ENCODE data around the gene KRT83.

Gene KRT83

GRCh38 chr12:52342781-52343490 is 21.7 kb upstream of the KRT83 start:
- H2AK5ac ChIP-seq (ENCODE audit: low read length): no peak overlapping the region
- no peak overlapping the region for H2BK5ac ChIP-seq (ENCODE audit: low read length)
- H4K8ac ChIP-seq (ENCODE audit: low read depth, low read length): no peak overlapping the region
- no peaks in the 10 kb centered on the region for H3K36me3 ChIP-seq (ENCODE audit: control insufficient read depth, insufficient read depth, low read length)
- no peak overlapping the region for H2BK120ac ChIP-seq (ENCODE audit: low read depth, low read length)
- no peaks in the 10 kb centered on the region for H3K79me2 ChIP-seq (ENCODE audit: control insufficient read depth, insufficient read depth, low read length)
- no CpG with 5 or more reads among the region's 2 CpGs for WGBS (ENCODE audit: extremely low coverage, insufficient coverage, low lambda C conversion rate)
- no peak overlapping the region for H3K9ac ChIP-seq (ENCODE audit: low read length)
- no peaks in the 10 kb centered on the region for H3K79me1 ChIP-seq (ENCODE audit: low read length)
- H2BK15ac ChIP-seq (replicated peaks; ENCODE audit: low read depth): no peak overlapping the region
- no peak overlapping the region for H3K56ac ChIP-seq (ENCODE audit: low read length)
- H3K4me2 ChIP-seq (ENCODE audit: low read length): no peak overlapping the region
- H3K18ac ChIP-seq (ENCODE audit: low read length): no peak overlapping the region
- no peaks in the 10 kb centered on the region for H3K27me3 ChIP-seq (ENCODE audit: insufficient read depth, low read length, poor library complexity)
- no peak overlapping the region for H3K23ac ChIP-seq (ENCODE audit: low read length)
- no peak overlapping the region for H3K27ac ChIP-seq (ENCODE audit: low read depth, low read length)
- H3K4ac ChIP-seq (ENCODE audit: low read depth, low read length): no peak overlapping the region
- H3K4me1 ChIP-seq (ENCODE audit: control insufficient read depth, low read depth, low read length): no peaks in the 10 kb centered on the region
- DNase-seq: no peak
- no peak overlapping the region for H3K4me3 ChIP-seq (ENCODE audit: low read length)
- no peak overlapping the region for H4K5ac ChIP-seq (ENCODE audit: low read length)

DNA sequence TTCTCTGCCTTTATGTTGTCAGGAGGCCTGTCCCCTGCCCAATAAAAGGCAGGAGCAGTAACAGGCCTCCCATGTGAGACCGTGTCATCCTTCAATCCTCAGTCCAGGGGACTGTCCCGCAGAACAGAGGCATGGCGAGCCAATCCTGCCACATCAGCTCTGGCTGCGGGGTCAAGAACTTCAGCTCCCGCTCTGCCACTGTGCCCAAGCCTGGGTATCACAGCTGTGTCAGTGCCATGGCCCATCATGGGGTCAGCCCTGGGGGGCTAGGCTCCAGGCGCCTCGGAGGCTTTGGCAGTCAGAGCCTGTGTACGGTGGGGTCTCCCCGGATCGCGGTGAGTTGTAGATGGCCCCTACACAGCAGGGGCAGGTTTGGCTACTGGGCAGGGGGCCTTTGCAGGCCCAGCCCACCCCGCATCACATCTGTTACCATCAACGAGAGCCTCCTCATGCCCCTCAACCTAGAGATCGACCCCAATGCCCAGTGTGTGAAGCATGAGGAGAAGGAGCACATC is 19.9 kb upstream of the KRT83 start:
- no peak overlapping the region for H3K4ac ChIP-seq (ENCODE audit: low read depth, low read length)
- no peak overlapping the region for H4K8ac ChIP-seq (ENCODE audit: low read depth, low read length)
- H3K27ac ChIP-seq (ENCODE audit: low read depth, low read length): no peak overlapping the region
- no peak overlapping the region for H2BK15ac ChIP-seq (replicated peaks; ENCODE audit: low read depth)
- H3K56ac ChIP-seq (ENCODE audit: low read length): no peak overlapping the region
- WGBS (ENCODE audit: extremely low coverage, insufficient coverage, low lambda C conversion rate): no CpG with 5 or more reads among the region's 14 CpGs
- no peak overlapping the region for H3K23ac ChIP-seq (ENCODE audit: low read length)
- H3K36me3 ChIP-seq (ENCODE audit: control insufficient read depth, insufficient read depth, low read length): no peaks in the 10 kb centered on the region
- DNase-seq: no peak
- no peak overlapping the region for H2BK120ac ChIP-seq (ENCODE audit: low read depth, low read length)
- no peaks in the 10 kb centered on the region for H3K79me1 ChIP-seq (ENCODE audit: low read length)
- no peak overlapping the region for H3K4me3 ChIP-seq (ENCODE audit: low read length)
- H2AK5ac ChIP-seq (ENCODE audit: low read length): no peak overlapping the region
- no peak overlapping the region for H3K4me2 ChIP-seq (ENCODE audit: low read length)
- no peaks in the 10 kb centered on the region for H3K4me1 ChIP-seq (ENCODE audit: control insufficient read depth, low read depth, low read length)
- no peak overlapping the region for H3K18ac ChIP-seq (ENCODE audit: low read length)
- no peak overlapping the region for H3K9ac ChIP-seq (ENCODE audit: low read length)
- H2BK5ac ChIP-seq (ENCODE audit: low read length): no peak overlapping the region
- no peaks in the 10 kb centered on the region for H3K27me3 ChIP-seq (ENCODE audit: insufficient read depth, low read length, poor library complexity)
- H3K79me2 ChIP-seq (ENCODE audit: control insufficient read depth, insufficient read depth, low read length): no peaks in the 10 kb centered on the region
- H4K5ac ChIP-seq (ENCODE audit: low read length): no peak overlapping the region

- H3K4ac ChIP-seq (ENCODE audit: low read depth, low read length): no peak overlapping the region
- no peak overlapping the region for H4K5ac ChIP-seq (ENCODE audit: low read length)
- H2BK15ac ChIP-seq (replicated peaks; ENCODE audit: low read depth): no peak overlapping the region
- no peak overlapping the region for H2BK120ac ChIP-seq (ENCODE audit: low read depth, low read length)
- no peaks in the 10 kb centered on the region for H3K79me2 ChIP-seq (ENCODE audit: control insufficient read depth, insufficient read depth, low read length)
- H3K4me1 ChIP-seq (ENCODE audit: control insufficient read depth, low read depth, low read length): peaks cover 2% of the 10 kb centered on the region
- H3K23ac ChIP-seq (ENCODE audit: low read length): no peak overlapping the region
- H3K79me1 ChIP-seq (ENCODE audit: low read length): no peaks in the 10 kb centered on the region
- H3K4me3 ChIP-seq (ENCODE audit: low read length): no peak overlapping the region
- H4K8ac ChIP-seq (ENCODE audit: low read depth, low read length): no peak overlapping the region
- no peaks in the 10 kb centered on the region for H3K36me3 ChIP-seq (ENCODE audit: control insufficient read depth, insufficient read depth, low read length)
- H3K18ac ChIP-seq (ENCODE audit: low read length): no peak overlapping the region
- H3K9ac ChIP-seq (ENCODE audit: low read length): no peak overlapping the region
- DNase-seq: no peak
- no peak overlapping the region for H2AK5ac ChIP-seq (ENCODE audit: low read length)
- WGBS (ENCODE audit: extremely low coverage, insufficient coverage, low lambda C conversion rate): no CpG with 5 or more reads among the region's 10 CpGs
- H3K4me2 ChIP-seq (ENCODE audit: low read length): no peak overlapping the region
- H3K27ac ChIP-seq (ENCODE audit: low read depth, low read length): no peak overlapping the region
- no peak overlapping the region for H3K56ac ChIP-seq (ENCODE audit: low read length)
- H3K27me3 ChIP-seq (ENCODE audit: insufficient read depth, low read length, poor library complexity): no peaks in the 10 kb centered on the region
- H2BK5ac ChIP-seq (ENCODE audit: low read length): no peak overlapping the region
Measured at GRCh38 chr12:52338241-52338960, 17.2 kb upstream of the KRT83 start.

- H3K9ac ChIP-seq (ENCODE audit: low read length): no peak overlapping the region
- peaks cover 3% of the 10 kb centered on the region for H3K4me1 ChIP-seq (ENCODE audit: control insufficient read depth, low read depth, low read length)
- no peak overlapping the region for H4K5ac ChIP-seq (ENCODE audit: low read length)
- no peak overlapping the region for H3K18ac ChIP-seq (ENCODE audit: low read length)
- H2BK120ac ChIP-seq (ENCODE audit: low read depth, low read length): no peak overlapping the region
- H3K56ac ChIP-seq (ENCODE audit: low read length): no peak overlapping the region
- no peaks in the 10 kb centered on the region for H3K79me2 ChIP-seq (ENCODE audit: control insufficient read depth, insufficient read depth, low read length)
- H3K27ac ChIP-seq (ENCODE audit: low read depth, low read length): no peak overlapping the region
- no peak overlapping the region for H2AK5ac ChIP-seq (ENCODE audit: low read length)
- H3K27me3 ChIP-seq (ENCODE audit: insufficient read depth, low read length, poor library complexity): no peaks in the 10 kb centered on the region
- no peak overlapping the region for H3K4me3 ChIP-seq (ENCODE audit: low read length)
- no peak overlapping the region for H4K8ac ChIP-seq (ENCODE audit: low read depth, low read length)
- H3K4me2 ChIP-seq (ENCODE audit: low read length): no peak overlapping the region
- no peaks in the 10 kb centered on the region for H3K79me1 ChIP-seq (ENCODE audit: low read length)
- no peak overlapping the region for H3K23ac ChIP-seq (ENCODE audit: low read length)
- DNase-seq: no peak
- no peak overlapping the region for H2BK5ac ChIP-seq (ENCODE audit: low read length)
- H3K4ac ChIP-seq (ENCODE audit: low read depth, low read length): no peak overlapping the region
- H2BK15ac ChIP-seq (replicated peaks; ENCODE audit: low read depth): no peak overlapping the region
- WGBS (ENCODE audit: extremely low coverage, insufficient coverage, low lambda C conversion rate): no CpG with 5 or more reads among the region's 1 CpG
- H3K36me3 ChIP-seq (ENCODE audit: control insufficient read depth, insufficient read depth, low read length): no peaks in the 10 kb centered on the region
Measured at GRCh38 chr12:52337054-52337453, 15.9 kb upstream of the KRT83 start.

DNA sequence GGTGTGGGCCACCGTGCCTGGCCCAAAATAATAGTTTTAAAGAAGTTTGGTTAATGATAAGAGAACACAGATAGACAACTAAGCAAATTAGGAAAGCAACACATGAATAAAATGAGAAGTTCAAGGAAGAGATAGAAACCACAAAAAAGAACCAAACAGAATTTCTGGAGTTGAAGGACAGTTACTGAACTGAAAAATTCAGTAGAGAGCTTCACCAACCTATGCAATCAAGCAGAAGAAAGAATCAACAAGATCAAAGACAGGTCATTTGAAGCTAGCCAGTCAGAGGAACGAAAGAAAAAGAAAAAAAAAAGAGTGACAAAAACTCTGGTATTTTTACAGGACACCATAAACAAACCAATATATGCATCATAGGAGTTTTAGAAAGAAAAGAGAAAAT is 15.4 kb upstream of the KRT83 start:
- Histone ChIP-seq H3K4me2 (ENCODE audit: low read length) (no peak overlapping the region), H3K56ac (ENCODE audit: low read length) (no peak overlapping the region), H3K4me1 (ENCODE audit: control insufficient read depth, low read depth, low read length) (peaks cover 3% of the 10 kb centered on the region), H3K27me3 (ENCODE audit: insufficient read depth, low read length, poor library complexity) (no peaks in the 10 kb centered on the region), H2BK120ac (ENCODE audit: low read depth, low read length) (no peak overlapping the region), H2AK5ac (ENCODE audit: low read length) (no peak overlapping the region), H2BK5ac (ENCODE audit: low read length) (no peak overlapping the region), H3K18ac (ENCODE audit: low read length) (no peak overlapping the region), H3K79me2 (ENCODE audit: control insufficient read depth, insufficient read depth, low read length) (no peaks in the 10 kb centered on the region), H3K27ac (ENCODE audit: low read depth, low read length) (no peak overlapping the region), H3K36me3 (ENCODE audit: control insufficient read depth, insufficient read depth, low read length) (no peaks in the 10 kb centered on the region), H3K9ac (ENCODE audit: low read length) (no peak overlapping the region), H4K8ac (ENCODE audit: low read depth, low read length) (no peak overlapping the region), H3K4me3 (ENCODE audit: low read length) (no peak overlapping the region), H2BK15ac (replicated peaks; ENCODE audit: low read depth) (no peak overlapping the region), H3K4ac (ENCODE audit: low read depth, low read length) (no peak overlapping the region), H3K79me1 (ENCODE audit: low read length) (no peaks in the 10 kb centered on the region), H4K5ac (ENCODE audit: low read length) (no peak overlapping the region), H3K23ac (ENCODE audit: low read length) (no peak overlapping the region)
- DNase-seq: no peak
- WGBS (ENCODE audit: extremely low coverage, insufficient coverage, low lambda C conversion rate): no CpG with 5 or more reads among the region's 2 CpGs
